RCC 7860 (cell line): ENCODE measurements around the gene CDY1B.
"Not testable (repeated sequence)": the region's sequence is repeated elsewhere in the genome, so short reads cannot be mapped to it uniquely, and the experiment has no call there.

Experiments used
- DNase-seq: peaks from one replicate; pipeline ENCODE4 v3.0.0-alpha.2; 2015; ENCODE audit warnings: low spot score
- FAIRE-seq: peaks from 2 replicates; lab custom pipeline; 2012; peaks lifted over from hg19 to GRCh38; lab: Jason Lieb, UNC

CDY1B gene, protein sequence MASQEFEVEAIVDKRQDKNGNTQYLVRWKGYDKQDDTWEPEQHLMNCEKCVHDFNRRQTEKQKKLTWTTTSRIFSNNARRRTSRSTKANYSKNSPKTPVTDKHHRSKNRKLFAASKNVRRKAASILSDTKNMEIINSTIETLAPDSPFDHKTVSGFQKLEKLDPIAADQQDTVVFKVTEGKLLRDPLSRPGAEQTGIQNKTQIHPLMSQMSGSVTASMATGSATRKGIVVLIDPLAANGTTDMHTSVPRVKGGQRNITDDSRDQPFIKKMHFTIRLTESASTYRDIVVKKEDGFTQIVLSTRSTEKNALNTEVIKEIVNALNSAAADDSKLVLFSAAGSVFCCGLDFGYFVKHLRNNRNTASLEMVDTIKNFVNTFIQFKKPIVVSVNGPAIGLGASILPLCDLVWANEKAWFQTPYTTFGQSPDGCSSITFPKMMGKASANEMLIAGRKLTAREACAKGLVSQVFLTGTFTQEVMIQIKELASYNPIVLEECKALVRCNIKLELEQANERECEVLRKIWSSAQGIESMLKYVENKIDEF

DNA sequence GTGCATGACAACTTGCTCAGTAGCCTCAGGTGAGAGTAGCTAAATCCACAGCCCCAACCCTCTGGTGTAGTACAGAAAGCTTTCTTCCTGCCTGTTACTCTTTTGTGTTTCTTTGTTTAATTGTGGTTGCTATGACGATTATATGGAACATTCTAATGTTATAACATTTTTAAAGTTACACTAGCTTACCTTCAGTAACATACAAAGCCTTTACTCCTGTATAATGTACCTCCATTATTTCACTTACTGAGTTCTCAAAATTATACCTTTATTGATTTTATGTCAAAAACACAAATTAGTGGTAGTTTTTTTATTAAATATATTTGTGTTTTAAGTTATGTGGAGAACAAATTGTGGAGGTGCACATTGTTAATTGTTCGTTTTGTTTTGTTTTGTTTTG is at the start of gene CDY1B:
Gene CDY1B, minus strand, starts transcription at position 101 of the 400 bp plus-strand sequence. CDS start 331 bp downstream, outside the sequence.
- not testable (repeated sequence) for DNase-seq

DNA sequence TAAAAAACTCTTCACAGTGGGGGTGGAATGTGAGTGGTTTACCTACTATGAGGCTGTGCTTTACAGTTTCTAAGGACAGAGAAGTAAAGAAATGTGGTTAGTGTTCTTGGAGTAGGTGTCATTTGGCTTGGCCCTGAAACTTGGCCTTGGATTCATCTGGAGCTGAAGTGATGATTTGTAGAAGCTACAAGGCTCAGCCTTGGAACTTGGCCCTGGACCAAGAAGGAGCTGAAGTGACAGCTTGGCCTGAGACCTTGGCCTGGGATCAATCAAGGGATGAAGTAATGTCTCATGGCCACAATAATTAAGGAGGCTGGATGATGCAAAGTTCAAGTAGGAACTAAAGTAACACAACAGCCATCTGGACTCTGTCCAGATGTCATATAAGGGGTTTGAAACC is 1.7 kb upstream of the CDY1B start:
- DNase-seq, result not testable (repeated sequence)
- peak; percentile 41 for FAIRE-seq

More for the DNA sequence above, at the start of gene CDY1B:
- FAIRE-seq, result peak; percentile 55

DNA sequence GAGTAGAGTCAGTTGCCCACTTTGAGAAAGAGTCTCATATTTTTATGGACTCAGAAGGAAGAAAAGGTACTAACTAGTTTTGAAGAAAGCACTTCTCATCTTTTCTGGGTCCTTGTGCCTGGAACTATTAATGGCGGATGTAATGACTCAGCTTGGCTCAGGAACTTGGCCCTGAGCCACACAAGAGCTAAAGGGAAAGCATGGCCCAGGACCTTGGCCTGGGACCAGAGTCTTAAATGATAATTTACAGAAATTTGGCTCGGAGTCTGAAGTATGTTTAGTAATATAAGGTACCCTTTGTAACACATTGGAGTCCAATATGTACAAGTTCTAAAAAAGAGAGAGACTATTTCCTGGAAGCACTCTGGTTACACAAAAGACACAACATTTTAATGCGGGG is 4.6 kb downstream of the CDY1B start:
- FAIRE-seq, result peak; percentile 99
- DNase-seq, result not testable (repeated sequence)

DNA sequence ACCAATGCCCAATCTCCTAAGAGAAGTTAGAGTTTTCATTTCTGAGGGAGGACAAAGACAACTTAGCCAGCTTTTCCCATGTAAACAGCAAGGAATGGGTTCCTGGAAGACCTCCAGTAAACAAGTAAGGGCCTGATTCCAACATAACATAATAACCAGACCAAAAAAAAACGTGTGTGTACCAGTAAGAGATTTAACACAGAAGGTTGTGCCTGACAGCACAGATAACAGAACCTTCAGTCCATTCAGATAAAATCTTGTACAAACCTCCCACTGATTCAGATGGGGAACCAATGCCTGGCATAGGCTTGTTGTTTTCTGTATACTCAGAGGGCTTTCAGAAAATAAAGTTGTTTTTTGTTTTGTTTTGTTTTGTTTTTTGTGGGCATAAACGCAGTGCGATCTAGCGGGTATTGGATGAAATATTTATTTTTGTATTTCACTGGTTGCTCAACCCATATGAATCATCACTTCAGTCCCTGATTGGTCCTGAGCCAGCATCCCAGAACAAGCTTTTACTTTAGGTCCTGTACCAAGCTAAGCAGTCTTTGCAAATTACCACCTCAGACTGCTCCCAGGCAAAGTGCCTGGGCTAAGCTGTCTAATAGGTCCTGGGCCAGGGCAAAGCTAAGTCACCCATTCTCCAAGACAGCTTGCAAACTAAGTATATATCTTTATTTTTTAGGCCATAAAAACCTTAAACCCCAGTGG is 8.7 kb downstream of the CDY1B start:
- not testable (repeated sequence) for DNase-seq
- FAIRE-seq, result peak; percentile 75

DNA sequence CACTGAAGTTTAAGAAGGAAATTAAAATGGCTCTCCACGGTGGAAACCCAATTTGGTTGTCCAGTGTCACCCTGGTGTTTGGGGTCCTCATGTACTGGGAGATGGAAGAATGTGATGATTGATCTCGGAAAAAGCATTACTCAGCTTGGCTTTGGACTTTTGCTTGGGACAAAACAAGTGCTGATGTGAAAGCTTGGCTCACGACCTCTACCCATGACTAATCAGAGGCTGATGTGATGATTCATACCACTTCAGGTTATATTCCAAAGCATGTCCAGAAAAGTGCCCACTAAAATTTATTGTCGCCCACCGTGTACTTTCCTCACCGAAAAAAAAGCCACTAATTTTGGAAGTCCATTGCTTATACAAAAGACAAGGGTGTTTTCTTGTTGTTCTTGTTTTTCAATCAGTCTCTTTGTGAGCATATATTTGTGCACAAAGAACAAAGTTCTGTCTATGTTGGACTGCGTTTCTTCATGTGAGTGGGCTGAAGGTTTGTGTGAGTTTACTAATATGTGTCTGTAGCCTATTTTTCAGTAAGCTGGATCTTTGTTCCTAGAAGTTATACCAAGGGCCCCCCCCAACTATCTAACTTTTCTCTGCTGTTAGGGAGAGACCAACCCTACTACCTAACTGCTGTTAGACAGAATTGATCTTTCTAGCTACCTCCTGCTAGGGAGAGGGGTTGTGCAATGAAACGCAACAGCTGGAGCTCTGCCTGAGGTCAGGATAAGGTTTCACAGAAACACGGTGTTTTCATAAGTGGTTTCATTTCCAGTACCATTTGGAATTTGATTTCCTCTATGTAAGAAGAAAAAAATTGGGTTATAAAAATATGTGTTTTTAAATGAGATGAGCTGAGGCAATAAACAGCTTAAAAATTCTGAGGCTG is 21.4 kb downstream of the CDY1B start:
- peak; percentile 98 for FAIRE-seq
- not testable (repeated sequence) for DNase-seq
